HG03354 (cell line): ENCODE measurements around the gene DAPK1.

Experiments
- ATAC-seq: cut with Tn5 transposase; IDR thresholded peaks from one replicate; pipeline ENCODE4 v1.9.1; 2021; ENCODE audit warnings: mild to moderate bottlenecking; ENCODE audit not compliant: unreplicated experiment, poor library complexity, severe bottlenecking

The DAPK1 gene

DNA sequence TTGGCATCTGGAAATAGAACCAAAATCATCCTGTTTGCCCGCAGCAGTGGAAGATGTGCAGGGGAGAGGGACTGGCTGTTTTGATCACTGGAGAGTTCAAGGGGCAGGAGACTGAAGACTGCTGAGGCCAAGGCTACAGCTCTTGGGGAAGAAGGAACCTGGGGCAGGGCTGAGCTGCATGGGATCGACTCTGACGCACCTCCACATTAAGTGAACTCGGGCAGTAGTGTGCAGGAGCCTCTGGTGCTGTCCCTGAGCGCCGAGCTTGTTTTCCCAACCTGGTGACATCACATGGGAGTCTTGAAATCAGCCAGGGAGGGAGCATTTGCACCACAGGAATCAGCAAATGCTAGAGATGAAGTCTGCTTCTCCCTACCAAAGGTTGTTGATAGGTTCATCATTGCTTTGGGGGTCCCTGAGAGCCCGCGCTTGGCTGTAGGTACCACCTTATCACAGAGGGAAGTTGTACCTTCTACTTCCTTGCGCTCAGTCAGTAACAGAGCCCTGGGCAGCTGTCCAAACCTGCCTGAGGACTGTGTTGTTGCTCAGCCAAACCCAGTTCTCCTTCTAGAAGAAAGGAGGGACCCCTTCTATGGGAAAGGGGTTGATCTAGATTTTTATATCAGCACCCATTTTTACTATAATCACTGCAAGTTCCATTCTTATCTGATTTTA lies 175.9 kb downstream of the DAPK1 start:
- ATAC-seq, result no peak

DNA sequence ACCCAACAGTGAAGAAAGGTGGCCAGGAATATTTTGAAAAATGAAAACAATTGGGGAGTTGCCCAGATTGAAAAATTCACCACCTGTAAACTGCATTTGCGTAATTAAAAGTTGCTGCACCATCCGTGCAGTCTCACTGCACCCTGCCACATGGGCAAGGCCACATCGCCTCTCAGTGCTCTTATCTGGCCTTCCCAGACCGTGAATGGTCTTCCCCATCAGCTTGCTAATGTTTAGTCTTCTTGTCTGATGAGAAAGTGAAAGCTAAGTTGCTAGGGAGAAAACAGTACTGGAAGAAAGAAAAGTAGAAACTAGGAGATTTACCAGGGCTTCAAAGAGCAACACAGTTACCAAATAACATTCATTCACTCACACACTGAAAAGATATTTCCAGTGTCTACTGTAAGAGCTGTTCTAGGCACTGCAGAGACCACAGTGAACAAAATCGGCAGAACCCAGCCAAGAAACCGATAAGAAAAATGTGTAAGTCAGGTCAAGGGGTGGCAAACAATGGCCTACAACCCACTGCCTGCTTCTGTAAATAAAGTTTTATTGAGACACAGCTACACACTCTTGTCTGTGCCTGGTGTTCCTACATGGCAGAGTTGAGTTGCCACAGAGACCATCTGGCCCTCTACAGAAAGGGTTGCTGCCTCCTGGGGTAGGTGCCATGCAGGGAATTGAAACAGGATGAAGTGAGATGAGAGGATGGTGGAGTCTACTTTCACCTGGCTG lies 177.1 kb downstream of the DAPK1 start:
- no peak for ATAC-seq

GRCh38 chr9:87675906-87676515 lies 178.3 kb downstream of the DAPK1 start:
- ATAC-seq, result no peak

DNA sequence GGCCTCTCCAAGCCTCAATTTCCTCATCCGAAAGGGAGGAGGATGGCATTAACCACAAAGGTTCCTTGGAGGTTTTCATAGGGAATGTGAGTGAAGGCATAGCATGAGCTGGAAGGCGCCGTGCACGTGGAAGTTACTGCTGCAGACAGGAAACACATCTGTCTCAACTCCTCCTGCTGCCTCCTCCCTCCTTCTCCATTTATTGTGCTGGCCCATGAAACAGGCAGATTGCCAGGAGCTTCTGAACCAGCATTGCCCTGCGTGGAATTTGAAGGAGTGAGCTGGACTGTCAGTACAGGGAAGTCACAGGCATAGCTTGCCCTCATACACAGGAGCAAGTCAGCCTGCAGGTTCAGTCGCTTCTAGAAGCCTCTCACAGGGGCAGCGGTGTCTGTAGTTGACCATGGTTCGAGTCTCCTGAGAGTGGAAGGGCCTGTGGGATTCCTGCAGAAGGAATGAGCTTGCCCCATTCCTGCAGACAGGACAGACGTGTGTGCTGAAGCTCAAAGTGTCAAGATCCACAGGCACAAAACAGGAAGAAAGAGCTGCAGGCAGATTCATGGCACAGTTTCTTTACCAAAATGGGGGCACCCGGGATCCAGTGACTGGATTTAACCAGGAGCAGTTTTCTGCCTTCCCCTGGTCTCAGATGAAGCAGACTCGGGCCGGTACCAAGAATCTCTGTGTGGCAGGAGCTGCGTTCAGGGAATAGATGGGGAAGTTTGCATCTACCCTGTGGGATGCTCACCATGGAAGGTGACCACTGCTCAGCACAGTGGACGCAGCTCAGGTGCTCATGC lies 179.5 kb downstream of the DAPK1 start:
- no peak for ATAC-seq

DNA sequence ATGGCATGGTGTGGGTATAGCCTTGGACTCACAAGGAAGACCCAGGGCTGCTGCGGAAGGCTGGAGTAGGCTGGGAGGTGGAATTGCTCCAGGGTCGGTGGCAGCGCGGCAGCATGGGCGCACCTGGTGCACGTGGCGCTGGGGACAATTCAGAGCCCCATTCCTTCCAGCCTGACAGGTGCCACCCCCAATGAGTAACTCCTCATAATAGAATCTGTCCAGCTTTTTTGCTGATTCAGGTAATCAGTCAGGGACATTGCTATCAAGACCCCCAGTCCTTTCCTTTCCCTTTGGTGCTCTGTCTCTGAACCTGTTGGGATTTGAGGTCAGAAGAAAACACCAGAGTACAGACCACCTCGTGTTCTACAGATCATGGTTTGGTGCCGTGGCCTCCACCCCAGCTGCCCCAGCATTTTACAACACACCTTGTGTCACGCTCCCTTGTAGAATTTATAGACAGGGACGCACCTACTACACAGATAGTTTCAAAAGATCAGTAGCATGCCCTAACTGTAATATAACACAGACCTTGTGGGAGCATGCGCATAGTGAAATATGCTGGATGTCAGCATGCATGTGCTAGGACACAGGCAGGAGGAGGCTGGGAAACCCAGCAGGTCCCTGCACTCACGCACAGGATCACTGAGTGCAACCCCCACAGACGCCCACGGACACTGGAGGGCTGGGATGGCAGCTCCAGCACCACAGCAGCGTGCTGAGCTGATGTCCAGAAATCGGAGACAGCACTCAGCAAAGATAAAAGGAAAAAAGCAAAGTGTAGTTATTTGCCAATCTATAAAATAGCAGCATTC lies 180.3 kb downstream of the DAPK1 start:
- no peak for ATAC-seq

DNA sequence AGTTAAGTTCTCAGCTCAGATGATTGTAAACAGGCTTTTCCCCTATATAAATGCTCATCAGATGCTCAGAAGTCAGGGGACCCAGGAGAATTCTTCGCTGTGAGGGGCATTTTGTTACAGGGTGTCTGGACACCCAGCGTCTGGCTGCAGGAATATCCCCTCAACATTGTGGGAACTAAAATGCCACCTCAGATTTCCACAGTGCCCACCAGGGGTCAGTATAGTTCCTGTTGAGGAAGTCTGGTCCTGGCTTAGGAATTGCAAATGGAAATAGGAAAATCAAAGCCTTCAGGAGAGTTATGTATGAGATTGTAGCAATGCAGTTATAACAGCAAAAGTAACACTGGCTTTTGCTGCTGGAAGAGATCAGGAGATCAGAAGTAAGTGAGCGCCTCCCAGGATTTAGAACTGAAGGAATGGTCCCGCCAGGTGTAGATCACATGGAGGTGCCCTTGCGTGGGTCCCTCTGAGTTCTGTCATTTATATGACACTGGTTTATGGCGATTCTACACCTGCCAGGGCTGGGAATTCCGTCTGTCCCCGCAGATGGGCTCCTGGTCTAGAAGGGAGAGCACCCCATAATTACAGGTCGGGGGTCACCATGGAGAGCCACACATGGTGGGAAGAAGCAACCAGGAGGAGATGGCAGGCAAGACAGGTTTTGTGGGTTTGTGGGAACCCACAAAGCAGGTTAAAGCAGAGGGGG lies 181.1 kb downstream of the DAPK1 start:
- ATAC-seq, result no peak

DNA sequence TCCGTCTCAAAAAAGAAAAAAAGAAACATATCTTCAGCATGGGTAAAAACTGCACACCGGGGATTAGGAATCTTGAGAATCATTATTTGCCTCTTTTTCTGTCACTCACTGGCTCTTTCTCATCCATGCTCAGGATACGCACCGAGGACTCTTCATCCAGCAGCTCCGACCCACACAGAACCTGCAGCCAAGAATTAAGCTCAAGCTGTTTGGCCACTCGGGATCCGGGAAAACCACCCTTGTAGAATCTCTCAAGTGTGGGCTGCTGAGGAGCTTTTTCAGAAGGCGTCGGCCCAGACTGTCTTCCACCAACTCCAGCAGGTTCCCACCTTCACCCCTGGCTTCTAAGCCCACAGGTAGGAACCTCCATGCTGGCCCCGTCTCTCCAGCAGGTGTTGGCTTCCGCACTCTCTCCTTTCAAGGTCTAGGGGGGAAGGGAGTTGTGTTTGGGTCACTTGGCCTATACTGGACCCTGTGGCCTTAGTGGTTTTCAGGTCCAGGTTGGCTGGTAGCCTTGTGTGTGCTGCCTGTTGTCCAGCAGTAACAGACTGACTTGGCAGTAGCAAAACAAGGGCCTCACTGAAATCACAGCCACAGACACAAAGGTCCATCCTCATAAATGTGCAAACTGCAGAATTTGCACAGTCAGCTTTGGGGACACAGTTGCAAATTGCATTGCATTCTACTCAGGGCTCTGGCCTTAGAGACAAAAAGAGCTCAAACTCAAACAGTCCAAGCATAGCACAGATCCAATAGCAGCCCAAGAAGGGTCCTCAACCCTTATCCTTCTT lies 183.8 kb downstream of the DAPK1 start:
- ATAC-seq, result no peak

DNA sequence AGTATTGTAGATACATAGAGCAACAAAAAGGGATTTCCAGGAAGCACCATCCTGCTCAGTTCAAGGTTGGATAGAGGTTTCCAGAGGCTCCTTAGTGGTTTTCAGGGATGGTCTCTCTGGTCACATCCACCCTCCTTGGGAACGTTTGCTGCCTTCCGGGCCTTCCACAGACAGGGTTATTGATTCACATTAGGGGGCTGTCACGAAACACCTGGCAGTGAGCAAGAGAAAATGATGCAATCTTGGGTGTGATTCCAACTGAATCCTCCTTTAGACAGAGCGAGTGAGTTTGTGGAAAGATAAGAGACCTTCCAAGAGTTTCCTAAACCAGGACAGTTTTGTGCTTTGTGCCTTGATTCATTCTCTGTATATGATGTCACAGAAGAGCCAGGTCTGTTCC lies 184.4 kb downstream of the DAPK1 start:
- ATAC-seq, result no peak

GRCh38 chr9:87682618-87683017 lies 185.0 kb downstream of the DAPK1 start:
- no peak for ATAC-seq

GRCh38 chr9:87683751-87684626 lies 186.3 kb downstream of the DAPK1 start:
- ATAC-seq, result no peak

DNA sequence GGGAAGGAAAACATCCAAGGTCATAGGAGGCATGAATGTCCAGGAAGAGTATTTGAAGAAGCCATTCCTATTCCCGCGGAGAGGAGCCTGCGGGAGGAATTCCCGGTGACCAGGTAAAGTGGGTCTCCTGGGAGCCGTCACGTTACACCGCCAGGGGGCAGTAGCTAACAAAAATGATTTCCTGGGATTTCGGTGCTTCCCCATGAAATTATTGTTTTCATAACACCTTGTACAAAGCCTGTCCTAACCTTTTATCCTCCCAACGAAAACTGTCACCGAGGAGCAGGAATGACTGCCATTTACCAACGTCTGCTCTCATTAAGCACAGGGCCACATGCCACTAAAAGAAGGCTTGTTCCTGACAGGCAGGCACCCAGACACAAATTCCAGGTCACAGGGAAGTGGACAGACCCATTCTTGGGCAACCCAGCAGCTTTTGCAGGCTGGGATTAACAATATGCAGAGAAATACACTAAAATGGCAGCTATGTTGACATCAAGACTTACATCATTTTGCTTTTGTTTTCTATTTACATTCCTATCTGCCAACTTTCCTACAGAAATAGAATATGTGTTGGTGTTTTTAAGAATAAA lies 187.1 kb downstream of the DAPK1 start:
- no peak for ATAC-seq

GRCh38 chr9:87685441-87685840 lies 187.8 kb downstream of the DAPK1 start:
- no peak for ATAC-seq

GRCh38 chr9:87685871-87686519 lies 188.3 kb downstream of the DAPK1 start:
- ATAC-seq, result no peak

DNA sequence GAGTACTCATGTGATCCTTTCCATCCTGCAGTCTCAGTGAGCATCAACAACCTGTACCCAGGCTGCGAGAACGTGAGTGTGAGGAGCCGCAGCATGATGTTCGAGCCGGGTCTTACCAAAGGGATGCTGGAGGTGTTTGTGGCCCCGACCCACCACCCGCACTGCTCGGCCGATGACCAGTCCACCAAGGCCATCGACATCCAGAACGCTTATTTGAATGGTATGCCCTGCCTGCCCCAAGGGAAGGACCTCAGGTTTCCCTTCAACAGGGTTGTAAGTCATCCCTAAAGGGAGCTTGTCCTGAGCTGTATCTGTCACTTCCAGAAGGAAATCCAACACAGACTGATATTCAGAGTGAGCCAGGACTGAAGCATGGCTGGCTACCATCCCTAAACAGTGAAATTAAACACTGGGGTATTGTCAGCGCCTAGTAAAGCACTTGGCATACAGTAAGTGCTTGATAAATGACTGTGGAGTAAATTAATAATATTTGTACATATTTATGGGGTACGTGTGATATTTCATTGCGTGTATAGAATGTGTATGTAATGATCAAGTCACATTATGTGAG lies 188.9 kb downstream of the DAPK1 start:
- no peak for ATAC-seq

DNA sequence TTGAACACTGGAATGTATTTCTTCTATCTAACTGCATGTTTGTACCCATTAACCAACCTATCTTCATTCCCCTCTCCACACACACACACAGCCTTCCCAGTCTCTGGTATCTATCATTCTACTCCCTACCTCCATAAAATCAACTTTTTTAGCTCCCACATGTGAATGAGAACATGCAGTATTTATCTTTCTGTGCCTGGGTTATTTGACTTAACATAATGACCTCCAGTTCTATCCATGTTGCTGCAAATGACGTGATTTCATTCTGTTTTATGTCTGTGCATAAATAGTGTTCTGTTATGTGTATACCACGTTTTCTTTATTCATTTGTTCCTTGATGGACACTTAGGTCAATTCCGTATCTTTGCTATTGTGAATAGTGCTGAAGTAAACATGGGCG lies 189.5 kb downstream of the DAPK1 start:
- ATAC-seq, result no peak

- ATAC-seq, result no peak
Measured at GRCh38 chr9:87694236-87694755, 196.6 kb downstream of the DAPK1 start.
